HG02798 (cell line): ENCODE results near the gene PCDH1.

Experiments used
- ATAC-seq: cut with Tn5 transposase; IDR thresholded peaks from one replicate; pipeline ENCODE4 v1.9.1; 2021; ENCODE audit warnings: mild to moderate bottlenecking; ENCODE audit not compliant: unreplicated experiment, poor library complexity

The PCDH1 gene

GRCh38 chr5:141857226-141857625, 21.0 kb downstream of the PCDH1 start:
- ATAC-seq, result no peak

GRCh38 chr5:141856037-141856790, 22.0 kb downstream of the PCDH1 start:
- no peak for ATAC-seq

DNA sequence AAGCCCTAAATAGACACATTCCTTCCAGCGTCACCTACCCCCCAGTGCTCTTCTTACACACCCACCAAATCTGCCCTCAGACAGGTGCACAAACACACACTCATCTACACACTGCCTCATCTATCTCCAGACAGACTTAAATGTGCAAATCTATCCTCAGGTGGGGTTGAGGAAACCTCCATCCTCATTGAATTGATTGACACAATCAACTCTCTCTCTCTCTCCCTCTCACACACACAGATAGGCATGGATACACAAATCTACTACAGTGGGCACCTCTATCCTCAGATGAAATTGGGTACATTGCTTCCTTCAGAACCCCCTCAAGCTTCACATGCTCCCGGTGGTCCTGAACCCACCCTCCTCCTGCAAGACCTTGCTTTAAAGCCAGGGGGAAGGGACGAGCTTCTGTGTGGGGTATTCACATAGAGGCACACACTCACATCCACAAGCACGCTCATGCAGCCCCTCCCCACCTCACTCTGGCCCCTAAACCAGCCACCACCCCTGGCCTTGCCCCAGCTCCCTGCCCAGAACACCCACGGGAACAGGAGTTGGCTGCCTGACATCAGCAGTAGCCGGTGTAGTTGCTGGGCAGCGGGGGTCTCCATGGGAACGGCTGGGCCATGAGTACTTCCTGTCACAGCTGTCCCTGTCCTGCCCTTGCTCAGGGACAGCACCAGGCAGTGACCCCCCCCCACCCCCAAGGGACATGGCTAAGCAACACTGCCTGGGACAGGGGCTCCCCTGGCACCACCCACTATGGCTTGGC, 22.8 kb downstream of the PCDH1 start:
- ATAC-seq, result no peak

DNA sequence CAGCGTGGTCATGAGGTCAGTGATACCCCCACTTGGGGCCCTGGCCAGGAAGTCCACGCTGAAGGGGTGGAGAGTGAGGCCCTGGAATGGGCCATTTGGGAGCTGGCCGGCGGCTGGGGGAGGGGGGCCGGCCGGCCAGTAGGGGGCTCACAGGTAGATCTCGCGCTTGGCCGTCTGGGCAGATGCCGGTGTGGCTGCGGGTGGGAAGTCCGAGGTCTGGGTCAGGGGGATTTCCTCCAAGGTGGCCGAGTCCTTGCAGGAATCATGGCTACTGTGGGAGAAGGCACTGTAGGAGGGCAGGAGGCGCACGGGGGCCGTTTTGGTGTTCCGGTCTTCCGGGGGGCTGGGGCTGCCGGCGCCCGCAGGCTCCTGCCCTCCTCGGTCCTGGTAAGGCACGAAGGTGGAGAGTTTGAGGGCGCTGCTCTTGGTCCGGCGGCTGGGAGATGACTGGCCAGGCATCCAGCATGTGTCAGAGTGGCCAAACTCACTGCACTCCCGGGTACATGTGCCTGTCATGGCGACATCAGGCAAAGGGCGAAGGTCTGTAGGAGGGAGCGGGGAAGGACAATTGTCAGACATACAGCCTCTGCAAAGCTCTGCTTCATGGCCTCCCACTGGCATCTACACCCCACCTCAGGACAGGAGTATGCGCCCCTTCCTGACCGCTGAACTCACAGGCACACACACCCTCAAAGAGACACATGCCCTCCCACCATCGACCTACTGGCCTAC, 24.1 kb downstream of the PCDH1 start:
- no peak for ATAC-seq

DNA sequence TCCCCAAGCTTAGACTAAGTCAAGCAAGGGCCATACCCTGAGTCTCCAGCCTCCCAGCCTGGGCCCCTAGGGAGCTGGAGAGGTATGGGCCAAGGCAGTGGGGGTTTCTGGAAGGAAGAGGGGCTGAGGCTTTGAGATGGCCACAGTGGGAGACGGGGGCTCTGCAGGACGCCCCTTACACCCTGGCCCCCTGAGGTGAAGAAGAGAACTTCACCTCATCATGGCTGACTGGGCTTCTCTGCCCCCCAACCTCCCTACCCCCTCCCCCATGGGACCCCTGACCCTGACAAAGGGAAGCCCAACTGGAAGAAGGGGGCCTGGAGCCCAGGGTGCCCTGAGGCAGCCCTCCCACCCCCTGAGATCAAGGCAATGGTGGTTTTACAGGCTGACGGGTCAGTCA, 25.8 kb downstream of the PCDH1 start:
- ATAC-seq, result no peak

DNA sequence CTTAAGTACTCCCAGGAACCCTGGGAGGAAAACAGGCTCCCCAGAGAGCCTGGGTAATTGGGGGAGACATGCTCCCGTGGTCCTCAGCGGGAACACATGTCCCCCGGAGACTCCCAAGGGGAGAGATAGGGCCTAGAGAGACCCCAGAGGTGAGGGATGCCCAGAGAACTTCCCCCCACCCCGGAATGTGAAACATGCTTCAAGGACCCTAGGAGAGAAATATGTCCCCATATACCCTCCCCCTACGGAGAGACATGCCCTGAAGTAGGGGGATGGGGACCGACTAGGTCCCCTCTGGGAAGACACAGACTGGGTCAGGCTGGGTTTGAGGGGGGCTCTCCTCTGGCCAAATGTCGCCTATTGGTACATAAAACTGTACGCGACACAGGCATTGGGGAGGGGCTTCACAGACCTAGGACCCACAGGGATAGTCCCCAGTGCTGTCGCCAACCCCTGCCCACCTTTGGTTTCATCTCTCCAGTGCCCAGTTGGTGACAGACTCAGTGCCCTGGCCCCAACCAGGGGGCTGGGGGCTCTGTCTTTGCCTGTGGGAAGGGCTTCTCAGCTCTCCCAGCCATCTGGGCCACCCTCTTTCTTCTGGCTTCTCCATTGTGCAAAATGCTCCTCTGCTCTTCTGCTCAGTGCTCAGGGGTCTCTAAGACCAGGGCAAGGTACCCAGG, 26.9 kb downstream of the PCDH1 start:
- no peak for ATAC-seq

- ATAC-seq, result no peak
Observed at GRCh38 chr5:141850786-141851185, 27.4 kb downstream of the PCDH1 start.

DNA sequence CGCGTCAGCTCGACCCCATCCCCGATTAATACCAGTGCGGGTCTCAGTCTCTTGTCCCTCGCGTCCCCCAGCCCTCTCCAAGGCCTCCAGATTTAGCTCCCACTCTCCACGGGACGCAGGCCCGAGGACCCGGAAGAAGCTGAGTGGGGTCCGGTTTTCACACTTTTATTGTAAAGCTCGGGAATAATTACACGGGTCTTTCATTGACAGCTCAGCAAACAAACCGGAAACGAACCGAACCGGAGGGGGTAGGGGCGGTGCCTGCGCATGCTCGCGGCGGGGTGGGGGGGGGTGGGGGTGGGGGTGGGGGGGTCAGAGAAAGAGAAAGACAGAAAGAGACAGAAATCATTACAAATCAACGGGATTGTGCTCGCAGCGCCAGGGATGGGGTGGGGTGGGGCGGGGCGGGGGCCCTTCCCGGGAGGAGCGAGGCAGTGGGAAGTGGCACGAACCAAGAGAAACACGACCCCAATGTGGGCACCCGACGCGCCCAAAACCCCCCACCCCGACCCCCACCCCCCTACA, 27.9 kb downstream of the PCDH1 start:
- peak; percentile 23 for ATAC-seq

DNA sequence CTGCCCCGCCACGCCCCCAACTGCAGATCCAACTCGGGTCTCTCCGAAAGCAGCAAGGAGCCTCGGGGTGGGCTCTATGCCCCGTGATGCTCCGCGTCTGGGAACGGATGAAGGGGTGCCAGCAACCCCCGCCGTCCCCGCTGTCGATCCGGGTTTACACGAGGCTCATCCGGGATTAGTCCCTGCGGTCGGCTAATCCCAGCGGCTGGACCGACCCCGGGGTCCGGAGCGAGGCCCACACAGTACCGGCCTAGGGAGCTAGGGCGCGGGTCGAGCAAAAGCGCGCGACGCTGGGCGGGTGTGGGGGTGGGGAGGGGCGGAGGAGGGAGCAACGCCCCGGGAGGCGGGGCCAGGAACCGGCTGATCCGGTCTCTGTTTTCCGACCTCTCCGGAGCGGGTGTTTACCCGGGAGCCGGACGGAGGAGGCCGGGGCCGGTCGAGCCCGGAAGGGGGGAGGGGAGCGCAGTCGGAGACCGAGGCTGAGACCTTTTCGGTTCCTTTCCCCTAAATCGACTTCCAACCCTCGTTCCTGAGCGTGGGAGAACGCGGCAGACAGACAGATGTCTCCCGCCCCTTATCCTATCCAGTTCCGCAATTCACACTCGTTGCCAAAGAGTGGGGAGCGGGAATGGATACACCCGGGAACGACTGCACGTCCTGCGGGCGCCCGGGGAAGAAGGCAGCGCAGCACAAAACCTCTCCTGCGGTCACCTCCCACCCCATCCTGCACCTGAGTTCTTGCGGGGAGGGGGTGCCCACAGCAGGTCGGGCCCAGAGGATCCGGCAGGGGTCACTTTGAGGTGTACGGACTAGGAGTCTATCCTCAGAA, 28.6 kb downstream of the PCDH1 start:
- ATAC-seq, result peak; percentile 79

GRCh38 chr5:141848744-141849414, 29.3 kb downstream of the PCDH1 start:
- ATAC-seq, result peak; percentile 21

- no peak for ATAC-seq
Observed at GRCh38 chr5:141846031-141846430, 32.2 kb downstream of the PCDH1 start.

DNA sequence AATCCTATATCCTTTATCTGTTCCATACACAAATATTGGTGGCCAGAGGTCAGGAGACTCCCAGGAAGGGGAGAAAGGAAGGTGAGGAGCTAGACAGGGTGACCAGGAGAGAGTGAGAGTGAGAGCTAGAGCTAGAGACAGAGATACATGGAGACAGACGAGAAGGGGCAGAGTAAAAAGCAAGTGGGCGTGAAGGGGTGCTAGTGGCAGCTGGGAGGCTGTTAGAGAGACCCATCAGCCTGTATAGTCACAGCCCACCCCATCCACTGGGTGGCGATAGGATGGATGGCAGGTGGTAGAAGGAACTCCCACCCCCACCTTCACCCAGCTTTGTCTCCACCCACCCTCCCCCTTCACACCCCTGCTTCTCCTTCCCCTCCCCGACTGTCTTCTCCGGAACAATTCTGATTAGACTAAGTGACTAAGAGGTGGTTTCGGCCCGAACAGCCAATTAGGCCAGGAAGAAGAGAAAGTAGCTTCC, 32.8 kb downstream of the PCDH1 start:
- no peak for ATAC-seq

DNA sequence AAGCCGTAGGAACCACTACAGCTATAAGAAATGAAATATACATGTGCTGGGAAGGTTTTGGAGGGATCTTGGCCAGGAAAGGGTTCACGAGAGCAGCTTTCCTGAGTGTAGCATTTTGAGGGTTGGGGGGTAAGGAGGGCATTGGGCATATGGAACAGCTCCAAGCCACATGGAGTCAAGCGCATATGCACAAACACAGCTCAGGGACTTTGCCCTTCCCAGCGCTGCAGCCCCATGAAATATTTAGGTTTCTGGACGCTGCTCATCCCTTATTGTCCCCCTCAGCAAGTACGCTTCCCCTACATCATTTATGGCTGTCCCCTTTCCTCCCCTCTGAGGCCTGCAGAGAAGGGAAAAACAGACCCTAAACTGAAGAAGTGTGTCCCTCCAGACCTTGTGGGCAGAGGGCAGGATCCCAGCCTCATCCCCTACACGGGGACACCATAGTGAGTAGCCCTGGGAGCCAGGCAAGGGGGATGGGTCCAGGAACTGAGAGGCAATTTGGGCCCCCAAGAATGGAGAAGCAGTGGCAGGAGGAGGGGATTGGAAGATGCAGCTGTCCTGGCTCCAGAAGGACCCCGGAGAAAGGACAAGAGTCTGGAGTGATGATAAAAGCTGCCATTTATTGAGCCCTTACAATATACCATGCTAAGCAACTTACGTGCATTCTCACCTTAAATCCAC, 33.7 kb downstream of the PCDH1 start:
- ATAC-seq, result no peak

DNA sequence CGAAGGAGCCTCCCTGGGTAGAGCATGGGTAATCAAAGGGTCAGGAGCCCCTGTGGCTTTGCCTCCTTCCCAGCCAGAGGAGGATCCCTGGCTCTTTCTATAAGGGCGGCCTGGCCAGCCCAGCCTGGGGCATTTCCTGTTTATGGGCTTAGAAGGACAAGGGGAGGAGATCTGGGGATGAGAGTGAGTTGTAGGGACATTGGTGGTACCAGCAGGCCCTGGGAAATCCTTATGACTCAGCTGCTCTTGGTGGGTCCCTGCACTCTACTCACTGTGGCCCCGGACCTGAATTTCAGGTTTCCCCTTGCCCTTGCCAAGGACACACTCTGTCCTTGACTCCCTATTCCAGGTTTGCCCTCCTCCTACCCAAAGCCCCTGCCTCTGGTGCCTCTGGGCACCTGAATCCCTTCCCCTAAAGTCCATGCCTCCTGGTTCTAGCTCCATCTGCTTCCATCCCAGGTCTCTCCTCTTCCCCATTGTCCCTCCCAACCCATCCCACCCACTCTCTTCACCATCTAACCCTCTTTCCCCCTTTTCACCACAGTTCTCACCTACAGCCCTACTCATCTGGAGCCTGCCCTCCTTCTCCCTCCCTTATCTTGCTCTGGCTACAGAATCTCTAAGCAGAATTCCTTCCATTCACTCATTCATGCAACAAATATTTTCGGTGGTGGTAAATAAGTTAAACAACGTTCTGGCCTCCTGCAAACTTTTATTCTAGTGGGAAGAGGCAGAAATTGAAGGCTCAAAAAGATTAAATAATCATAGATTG, 34.9 kb downstream of the PCDH1 start:
- no peak for ATAC-seq

DNA sequence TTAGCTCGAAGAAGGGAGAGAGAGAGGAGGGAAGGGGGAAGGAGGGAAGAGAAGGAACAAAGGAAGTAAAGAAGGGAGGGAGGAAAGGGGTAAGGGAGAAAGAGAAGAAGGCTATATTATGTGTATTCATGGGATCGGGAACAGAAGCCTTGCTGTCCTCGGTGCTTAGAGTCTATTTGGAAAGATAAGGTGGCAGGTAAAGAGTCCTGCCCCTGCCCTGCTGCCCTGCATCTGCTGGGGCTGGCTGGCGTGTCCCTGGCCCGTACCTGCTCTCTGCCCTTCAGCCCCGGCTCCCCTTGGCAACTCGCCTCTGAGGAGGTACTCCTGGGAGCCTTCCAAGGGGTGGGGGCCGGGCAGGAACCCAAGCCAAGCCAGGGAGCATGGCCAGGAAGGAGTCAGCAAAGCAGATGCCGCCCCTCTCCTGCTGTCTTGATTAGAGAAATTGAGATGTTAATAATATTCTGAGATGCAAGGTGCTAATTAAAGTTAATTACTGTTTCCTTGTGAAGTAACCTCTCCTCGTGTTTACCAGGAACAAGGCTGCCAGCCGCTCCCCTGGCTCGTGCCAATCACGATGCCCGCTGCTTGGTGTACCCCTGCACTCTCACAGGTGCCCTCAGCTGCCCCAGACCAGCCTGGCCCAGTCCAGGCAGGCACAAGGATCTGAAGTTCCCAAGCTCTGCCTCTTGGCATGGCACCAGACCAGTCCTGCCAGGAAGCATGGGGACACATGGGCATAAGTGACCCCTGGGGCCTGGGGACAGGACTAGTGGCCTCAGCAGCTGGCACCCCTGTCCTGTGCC, 36.6 kb downstream of the PCDH1 start:
- no peak for ATAC-seq

- no peak for ATAC-seq
Observed at GRCh38 chr5:141840826-141841360, 37.3 kb downstream of the PCDH1 start.
